Measurements from ENCODE around the gene ZNF580. TPM values are rescaled to one million over a fixed set of nuclear protein-coding genes. Genes with fewer than 3 reads are reported as not detected.
A peak's percentile ranks its signal among the peaks of the same experiment; 100 is the strongest.

Gene ZNF580
- total RNA-seq, 1 donor from 2014 or later: 10.8 TPM

DNA sequence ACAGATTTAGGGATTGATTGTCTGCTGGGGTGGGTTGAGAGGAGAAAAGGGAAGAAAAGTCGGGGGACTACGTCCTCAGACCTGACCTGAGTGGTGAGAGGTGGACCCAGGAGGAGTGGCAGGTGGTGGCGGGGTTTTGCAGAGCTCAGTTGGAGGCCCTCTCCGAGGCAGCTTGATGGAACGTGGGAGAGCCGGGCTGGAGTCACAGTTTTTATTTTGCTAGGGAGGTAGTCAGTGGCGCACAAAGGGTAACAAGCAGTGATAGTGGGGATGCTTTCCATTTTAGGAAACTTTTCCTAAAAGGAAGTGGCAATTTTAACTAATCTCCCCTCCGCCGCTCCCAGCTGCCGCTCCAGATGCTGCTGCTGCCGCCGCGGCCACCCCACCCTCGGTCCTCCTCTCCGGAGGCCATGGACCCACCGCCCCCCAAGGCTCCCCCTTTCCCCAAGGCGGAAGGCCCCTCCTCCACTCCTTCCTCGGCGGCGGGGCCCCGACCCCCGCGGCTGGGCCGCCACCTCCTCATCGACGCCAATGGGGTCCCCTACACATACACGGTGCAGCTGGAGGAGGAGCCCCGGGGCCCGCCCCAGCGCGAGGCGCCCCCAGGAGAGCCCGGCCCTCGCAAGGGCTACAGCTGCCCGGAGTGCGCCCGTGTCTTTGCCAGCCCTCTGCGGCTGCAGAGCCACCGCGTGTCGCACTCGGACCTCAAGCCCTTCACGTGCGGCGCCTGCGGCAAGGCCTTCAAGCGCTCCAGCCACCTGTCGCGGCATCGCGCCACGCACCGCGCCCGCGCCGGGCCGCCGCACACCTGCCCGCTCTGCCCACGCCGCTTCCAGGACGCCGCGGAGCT lies 1.6 kb downstream of the ZNF580 start:
- peak overlapping the region; percentile 85 for H3K4me3 ChIP-seq (ENCODE audit: low read depth, low read length)
- DNase-seq (ENCODE audit: low read depth): no peak
- TF ChIP-seq, protein P1, sequence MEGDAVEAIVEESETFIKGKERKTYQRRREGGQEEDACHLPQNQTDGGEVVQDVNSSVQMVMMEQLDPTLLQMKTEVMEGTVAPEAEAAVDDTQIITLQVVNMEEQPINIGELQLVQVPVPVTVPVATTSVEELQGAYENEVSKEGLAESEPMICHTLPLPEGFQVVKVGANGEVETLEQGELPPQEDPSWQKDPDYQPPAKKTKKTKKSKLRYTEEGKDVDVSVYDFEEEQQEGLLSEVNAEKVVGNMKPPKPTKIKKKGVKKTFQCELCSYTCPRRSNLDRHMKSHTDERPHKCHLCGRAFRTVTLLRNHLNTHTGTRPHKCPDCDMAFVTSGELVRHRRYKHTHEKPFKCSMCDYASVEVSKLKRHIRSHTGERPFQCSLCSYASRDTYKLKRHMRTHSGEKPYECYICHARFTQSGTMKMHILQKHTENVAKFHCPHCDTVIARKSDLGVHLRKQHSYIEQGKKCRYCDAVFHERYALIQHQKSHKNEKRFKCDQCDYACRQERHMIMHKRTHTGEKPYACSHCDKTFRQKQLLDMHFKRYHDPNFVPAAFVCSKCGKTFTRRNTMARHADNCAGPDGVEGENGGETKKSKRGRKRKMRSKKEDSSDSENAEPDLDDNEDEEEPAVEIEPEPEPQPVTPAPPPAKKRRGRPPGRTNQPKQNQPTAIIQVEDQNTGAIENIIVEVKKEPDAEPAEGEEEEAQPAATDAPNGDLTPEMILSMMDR (conservative IDR thresholded peaks at IDR 0.05; ENCODE audit: low read depth, low read length): no peak

DNA sequence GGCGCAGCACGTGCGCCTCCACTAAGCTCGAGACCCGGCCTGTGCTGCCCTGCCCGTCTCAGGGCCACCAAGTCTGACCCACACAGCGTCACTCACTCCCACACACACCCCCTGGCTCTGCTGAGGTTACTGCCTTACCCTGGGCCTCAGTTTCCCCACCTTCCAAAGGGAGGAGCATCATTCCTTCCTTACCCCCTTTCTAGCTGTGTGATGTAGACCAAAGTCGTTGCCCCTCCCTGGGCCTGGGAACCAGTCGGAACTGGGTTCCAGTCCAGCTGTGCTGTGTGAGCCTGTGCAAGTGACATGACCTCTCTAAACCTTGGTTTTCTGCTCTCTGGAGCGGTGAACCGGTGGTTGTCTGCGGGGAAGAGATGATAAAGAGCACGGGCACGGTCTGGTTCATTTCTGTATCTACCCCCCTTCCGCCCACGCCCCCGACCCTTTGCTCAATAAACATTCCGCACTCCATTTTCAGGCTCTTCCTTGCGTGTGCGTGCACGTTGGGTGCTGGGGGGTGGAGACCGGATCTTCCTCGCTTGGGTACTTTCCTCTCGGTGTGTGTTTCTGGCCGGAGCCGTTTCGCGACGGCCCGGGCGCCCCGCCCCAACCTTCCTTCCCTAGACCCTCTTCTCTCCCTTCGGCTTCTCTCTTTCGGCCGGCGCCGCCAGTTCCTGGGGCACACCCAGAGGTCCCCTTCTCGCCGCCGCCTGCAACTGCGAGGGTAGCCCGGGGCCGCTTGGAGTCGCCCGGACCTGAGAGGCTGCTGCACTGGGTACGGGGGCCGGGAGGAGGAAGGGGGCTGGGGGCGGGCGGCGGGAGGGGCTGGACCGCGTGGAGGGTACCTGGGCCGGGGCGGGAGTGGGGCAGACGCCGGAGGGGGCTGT lies 2.4 kb downstream of the ZNF580 start, which contains the start of gene ZNF581:
Gene ZNF581, plus strand, starts transcription at position 647 of the 884 bp plus-strand sequence. CDS start 923 bp downstream, outside the sequence.
- DNase-seq (ENCODE audit: low read depth): no peak
- H3K4me3 ChIP-seq (ENCODE audit: low read depth, low read length): peak within 1 kb of the TSS; percentile 85
- TF ChIP-seq, protein P1 (conservative IDR thresholded peaks at IDR 0.05; ENCODE audit: low read depth, low read length): no peak

DNA sequence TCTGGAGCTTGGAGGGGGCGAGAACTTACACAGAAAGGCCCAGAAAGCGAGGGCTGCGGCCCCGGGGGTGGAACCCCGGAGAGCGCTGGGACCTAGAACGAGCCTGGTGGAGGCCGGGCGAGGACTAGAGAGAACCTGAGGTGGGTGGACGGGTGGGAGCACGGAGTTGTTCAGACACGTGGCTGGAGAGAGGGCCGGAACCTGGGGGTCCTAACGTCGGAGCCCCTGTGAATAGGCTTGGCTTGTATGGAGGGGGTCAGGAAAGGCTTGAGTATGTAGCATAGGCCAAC lies 3.0 kb downstream of the ZNF580 start:
- H3K4me3 ChIP-seq (ENCODE audit: low read depth, low read length): peak overlapping the region; percentile 85
- TF ChIP-seq, protein P1 (conservative IDR thresholded peaks at IDR 0.05; ENCODE audit: low read depth, low read length): no peak
- no peak for DNase-seq (ENCODE audit: low read depth)

DNA sequence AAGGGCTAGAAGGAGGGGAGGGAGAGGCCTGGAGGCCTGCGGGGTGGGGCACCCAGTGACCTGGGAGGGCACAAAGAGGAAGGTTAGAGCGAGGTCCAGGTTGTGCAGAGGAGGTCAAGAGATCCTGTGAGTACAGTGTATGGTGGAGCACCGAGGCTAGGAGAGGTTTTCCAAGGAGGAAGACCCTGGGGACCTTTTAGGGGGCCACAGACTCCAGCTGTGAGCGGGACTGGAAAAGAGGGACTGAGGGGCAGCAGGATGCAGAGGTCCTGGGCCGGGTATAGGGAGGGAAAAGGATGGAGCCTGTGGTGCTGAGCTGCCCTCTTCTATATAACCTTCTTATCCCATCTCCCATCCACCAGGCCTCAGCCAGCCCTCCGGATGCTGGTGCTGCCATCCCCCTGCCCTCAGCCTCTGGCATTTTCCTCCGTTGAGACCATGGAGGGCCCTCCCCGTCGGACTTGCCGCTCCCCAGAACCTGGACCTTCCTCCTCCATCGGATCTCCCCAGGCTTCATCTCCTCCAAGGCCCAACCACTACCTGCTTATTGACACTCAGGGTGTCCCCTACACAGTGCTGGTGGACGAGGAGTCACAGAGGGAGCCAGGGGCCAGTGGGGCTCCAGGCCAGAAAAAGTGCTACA lies 3.5 kb downstream of the ZNF580 start:
- peak overlapping the region; percentile 85 for H3K4me3 ChIP-seq (ENCODE audit: low read depth, low read length)
- no peak for DNase-seq (ENCODE audit: low read depth)
- TF ChIP-seq, protein P1 (conservative IDR thresholded peaks at IDR 0.05; ENCODE audit: low read depth, low read length): no peak

DNA sequence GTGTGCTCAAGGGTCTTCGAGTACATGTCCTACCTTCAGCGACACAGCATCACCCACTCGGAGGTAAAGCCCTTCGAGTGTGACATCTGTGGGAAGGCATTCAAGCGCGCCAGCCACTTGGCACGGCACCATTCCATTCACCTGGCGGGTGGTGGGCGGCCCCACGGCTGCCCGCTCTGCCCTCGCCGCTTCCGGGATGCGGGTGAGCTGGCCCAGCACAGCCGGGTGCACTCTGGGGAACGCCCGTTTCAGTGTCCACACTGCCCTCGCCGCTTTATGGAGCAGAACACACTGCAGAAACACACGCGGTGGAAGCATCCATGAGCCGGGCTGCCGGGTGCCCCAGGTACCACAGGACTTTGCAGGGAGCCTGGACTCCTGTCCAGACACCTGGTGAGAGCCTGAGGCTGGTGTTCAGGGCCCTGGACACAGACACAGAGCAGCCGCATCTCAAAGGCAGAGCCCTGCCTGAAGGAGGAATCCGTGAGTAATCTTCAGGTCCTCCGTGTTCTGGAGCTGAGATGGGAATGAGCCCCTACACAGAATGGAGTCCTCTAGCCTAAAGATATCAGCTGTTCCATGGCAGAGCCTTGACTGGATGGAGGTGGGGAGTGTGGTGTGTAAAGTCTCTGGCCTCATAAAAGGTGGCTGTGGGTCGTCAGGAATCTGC lies 4.2 kb downstream of the ZNF580 start:
- peak overlapping the region; percentile 85 for H3K4me3 ChIP-seq (ENCODE audit: low read depth, low read length)
- TF ChIP-seq, protein P1 (conservative IDR thresholded peaks at IDR 0.05; ENCODE audit: low read depth, low read length): no peak
- no peak for DNase-seq (ENCODE audit: low read depth)

DNA sequence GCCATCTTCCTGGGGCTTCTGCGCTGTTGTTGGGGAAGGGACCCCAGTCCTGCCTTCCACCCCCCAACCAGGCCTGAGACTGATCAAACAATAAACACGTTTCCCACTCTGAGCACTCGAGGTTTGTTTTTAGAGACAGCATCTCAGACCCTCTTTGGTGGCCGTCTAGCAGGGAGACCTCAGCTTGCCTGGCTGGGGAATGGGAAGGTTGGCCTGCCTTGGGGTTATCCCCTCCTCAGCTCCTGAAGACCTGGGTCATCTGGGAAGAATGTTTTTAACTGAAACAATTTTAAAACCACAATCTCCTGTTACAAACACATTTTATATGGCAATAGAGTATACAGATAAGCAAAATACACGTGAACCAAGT lies 4.7 kb downstream of the ZNF580 start:
- H3K4me3 ChIP-seq (ENCODE audit: low read depth, low read length): peak overlapping the region; percentile 85
- TF ChIP-seq, protein P1 (conservative IDR thresholded peaks at IDR 0.05; ENCODE audit: low read depth, low read length): no peak
- no peak for DNase-seq (ENCODE audit: low read depth)
